Stimulated activated CD8-positive, alpha-beta memory T cell treated with anti-CD3 and anti-CD28 coated beads, Interleukin-15, amount 100 ng/mL, for 1 hour (primary cell): ENCODE results near the gene C1orf198.
A peak's percentile ranks its signal among the peaks of the same experiment; 100 is the strongest.

Experiments used
- DNase-seq: peaks from one replicate; pipeline ENCODE4 v3.0.0-alpha.2; 2020; ENCODE audit warnings: low read depth

Gene C1orf198, protein sequence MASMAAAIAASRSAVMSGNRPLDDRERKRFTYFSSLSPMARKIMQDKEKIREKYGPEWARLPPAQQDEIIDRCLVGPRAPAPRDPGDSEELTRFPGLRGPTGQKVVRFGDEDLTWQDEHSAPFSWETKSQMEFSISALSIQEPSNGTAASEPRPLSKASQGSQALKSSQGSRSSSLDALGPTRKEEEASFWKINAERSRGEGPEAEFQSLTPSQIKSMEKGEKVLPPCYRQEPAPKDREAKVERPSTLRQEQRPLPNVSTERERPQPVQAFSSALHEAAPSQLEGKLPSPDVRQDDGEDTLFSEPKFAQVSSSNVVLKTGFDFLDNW

DNA sequence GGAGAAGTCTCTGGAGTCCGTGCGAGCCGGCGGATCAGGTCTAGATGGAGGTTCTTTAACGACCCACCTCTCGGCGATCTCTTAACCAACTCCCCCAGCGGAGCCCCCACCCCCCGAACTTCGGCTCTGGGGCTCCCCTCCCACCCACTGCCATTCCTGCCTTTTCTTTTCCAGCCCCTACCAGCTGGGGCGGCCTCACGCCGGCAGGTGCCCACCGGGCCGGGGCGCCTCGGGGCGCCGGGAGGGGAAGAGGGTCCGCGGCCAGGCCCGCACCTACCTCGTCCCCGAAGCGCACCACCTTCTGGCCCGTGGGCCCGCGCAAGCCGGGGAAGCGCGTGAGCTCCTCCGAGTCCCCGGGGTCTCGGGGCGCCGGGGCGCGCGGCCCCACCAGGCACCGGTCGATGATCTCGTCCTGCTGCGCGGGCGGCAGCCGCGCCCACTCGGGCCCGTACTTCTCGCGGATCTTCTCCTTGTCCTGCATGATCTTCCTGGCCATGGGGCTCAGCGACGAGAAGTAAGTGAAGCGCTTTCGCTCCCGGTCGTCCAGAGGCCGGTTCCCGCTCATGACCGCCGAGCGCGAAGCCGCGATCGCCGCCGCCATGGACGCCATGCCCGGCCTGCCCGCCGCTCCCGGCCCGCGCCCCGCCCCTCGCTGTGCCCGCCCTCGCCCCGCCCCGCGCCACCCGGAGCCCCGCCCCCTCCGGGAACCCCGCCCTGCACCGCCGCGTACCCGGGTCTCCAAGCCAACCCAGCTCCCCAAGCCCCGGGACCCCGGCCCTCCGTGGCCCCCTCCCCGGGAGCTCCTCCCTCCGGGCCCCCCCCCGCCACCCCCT, at the start of gene C1orf198:
C1orf198 (minus strand) TSS at position 619 of the 833 bp plus-strand sequence; CDS start at position 610, 9 bp downstream.
- peak; percentile 61 for DNase-seq

DNA sequence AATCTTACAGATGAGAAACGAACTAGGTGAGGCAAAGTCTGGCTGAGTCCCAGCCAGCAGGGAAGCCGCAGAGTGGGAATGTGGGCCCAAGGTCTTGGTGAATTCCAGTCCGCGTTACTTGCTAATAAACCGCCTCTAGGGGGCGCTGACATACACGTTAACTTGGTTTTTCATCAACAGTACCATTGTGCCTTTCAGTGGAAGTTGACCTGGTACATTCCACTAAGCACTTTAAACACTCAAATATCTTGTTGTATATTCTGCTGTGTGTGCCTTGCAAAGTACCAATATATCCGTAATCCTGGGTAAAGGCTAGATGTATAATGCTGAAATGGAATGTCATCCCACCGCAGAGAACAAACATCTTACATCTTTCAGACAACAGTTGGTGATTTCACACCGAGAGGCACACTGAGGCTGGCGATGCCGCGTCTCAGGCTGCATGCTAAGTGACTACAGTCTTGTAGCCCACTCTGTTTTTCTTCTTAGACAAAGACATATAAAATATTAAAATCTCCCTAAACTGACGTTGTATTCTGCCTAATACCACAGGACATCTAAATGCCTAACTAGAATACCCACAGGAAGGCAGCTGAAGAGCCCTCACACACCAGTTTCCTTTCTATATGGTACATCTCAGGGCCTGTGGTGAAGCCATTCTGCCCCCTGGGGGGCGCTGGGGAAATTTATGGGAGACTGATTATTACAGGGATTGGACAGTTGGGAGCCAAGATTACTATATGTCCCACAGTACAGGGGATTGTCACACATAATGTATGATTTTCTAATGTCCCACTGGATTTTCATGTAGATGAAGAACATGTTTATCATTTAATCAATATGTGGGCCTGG, 49.2 kb upstream of the C1orf198 start:
- DNase-seq, result peak; percentile 68

DNA sequence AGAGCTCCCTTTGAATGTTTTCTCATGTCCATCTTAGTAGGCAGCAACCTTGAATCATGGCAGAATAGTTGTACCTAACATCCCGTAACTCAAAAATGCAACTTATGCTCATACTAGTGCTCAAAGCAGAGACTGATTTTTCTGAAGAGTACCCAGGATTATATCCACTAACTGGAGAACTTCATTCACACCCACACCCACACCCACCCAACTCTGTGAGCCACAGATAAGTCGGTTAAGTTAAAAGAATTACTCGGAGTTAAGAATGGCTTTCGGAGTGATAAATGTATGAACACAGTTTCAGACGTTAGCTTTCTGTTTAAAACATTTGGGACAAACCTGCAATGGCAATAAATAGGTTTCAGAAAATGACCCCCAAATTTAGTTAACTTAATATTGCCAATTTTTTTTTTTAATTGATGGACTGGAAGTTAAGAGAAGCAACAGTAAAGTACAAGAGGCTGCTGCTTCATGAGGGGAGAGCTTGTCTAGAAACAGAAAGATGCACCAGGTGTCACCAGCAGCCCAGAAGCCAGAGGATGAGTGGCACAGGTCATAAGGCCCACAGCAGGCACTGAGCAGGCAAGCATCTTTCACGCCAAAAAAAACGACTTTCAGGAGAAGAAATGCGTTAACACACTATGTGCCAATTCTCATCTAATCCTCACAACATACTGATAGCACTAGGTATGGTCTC, 48.4 kb upstream of the C1orf198 start:
- DNase-seq, result no peak

DNA sequence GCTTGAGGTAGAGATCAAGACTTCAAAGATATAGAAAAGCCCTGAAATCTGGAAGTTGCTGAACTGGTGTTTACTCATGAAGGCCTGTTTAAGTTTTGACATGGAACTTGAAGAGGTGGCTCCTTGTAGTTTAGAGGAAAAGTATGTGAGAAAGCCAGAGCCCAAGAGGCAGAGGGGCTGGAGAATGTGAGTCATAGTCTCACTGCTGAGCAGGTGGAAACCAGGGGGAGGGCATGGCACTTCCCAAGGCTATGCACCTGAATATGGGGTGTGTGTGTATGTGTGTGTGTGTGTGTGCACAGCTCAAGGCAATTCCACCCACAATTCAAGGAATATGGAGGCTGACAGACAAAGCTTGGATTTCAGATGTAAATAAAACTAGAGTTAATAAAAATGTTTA, 46.8 kb upstream of the C1orf198 start:
- DNase-seq, result no peak

DNA sequence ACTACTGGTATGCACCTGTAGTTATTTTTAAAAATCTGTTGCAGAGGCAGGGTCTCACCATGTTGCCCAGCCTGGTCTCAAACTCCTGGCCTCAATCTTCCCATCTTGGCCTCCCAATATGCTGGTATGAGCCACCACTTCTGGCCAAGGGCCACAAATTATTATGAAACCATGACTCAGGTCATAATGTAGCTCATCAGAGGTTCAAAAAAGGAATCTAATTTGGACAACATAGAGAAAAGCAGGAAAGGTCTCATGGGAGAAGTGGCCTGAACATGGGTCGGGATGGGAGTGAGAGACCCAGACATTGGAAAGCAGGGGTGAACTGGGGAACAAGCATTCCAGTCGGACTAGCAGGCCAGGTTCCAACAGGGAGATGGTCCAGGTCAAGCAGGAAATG, 45.2 kb upstream of the C1orf198 start:
- DNase-seq, result no peak

DNA sequence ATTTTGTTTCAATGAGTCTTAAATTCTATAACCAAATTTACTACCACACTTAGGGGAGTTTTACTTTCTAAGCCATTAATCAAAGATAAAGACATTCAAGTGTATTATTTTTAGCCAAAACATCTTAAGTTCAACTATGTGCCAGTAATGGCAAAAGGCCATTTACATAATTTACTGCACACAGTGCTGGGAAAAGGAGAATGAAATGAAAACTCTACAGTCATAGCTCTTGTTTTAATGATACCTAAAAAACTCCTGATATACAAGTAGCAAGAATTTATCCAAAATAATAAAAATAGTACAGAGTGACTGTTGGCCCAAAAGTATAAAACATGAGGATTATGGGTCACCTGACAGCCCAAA, 42.4 kb upstream of the C1orf198 start:
- no peak for DNase-seq

DNA sequence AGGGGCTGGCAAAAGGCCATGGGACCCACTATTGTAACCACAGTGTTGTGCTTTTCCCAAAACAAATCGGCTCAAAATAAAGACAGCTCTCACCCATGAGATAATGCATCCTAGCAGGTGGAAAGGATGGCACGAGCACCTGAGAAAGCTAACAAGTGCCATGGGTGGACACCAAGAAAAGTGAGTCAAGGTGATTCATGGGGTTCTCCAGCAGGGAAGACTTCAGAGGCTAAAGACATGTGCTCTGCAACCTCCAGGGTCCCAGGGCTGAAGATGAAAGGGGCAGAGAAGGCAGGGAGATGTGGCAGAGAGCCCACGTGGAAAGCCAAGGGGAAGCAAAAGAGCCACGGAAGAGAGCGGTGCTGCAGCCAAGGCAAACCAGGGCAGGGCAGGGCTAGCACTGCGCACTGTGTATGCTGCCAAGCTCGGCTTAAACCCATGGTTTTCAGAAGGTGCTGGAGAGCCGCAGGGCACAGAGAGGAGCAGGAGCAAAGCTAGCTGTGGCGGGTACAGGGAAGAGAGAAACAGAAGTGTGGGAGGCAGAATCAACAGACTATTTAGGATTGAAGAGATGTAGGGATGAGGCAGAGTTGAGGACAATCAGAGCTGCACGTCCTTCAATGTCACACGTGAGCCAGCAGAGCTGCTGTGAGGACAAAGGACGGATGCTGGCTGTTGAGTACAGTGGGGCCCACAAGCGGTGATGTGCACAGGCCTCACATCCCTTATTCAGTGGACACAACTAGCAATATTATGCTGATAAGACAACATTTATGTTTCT, 41.8 kb upstream of the C1orf198 start:
- no peak for DNase-seq

DNA sequence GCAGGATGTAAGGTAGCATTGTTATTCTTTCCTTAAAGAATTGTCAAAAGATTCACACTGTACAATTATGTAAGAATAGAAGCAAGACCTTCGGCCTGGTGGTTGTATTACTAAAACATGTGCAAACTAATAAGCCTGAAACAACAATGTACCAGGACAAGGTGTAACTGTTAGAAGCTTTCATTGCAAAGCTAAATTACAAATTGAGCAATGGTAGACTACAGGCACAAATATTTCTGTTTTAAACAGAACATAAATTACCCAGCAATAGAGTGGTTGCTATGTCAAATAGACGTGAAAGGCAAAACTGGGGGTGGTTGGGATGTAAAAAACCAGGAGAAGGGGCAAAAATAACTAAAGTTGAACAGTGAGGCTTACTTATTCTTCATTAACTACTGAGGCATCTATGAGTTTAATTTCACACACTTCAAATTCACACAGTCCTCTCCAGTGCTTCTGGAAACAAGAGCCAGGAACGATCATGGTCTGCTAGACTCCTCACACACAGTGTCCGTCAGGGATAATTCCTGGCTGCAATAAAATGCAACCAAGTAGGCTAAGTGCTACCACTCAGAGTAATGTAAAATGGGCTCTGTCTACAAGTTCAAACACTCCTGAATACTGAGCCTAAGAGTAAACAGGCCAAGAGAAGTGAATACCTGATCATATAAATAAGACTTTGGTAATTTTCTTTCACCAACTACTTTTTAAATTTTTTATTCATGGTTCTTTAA, 39.3 kb upstream of the C1orf198 start:
- no peak for DNase-seq

DNA sequence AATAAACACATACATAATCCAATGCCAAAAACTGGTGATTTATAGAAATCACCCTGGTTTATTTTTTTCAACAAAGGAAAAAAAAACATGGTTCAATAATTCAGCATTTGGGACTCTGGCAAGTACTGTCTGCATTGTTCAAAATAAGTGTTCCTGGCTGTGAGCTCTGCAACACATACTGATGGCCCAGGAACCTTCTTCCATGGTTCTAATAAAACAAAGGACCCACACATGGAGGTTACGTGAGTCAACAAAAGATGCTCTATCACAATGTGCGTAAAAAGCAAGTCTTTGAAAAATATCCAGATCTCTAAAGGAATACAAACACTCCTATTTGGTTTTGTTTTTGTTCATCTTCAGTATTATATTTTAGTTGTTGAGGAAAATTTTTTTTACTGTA, 37.9 kb upstream of the C1orf198 start:
- DNase-seq, result no peak

DNA sequence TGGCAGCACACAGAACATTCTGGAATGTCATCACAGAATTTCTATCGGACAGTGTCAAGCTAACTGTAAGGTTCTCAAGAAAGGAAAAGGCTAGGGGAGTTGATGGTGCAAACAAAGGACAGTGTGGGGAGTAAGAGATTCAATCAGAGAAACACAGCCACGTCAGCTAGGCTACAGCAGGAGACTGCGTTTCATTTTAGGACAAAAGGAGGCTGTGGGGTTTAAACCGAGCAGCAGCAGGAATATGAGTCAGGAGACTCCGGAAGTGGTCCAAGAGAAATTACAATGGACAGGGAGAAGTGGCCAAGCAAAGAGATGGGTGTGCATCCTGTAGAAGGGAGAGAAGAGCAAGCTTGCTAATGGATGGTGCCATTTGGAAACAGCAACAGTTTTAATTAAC, 37.4 kb upstream of the C1orf198 start:
- DNase-seq, result no peak

DNA sequence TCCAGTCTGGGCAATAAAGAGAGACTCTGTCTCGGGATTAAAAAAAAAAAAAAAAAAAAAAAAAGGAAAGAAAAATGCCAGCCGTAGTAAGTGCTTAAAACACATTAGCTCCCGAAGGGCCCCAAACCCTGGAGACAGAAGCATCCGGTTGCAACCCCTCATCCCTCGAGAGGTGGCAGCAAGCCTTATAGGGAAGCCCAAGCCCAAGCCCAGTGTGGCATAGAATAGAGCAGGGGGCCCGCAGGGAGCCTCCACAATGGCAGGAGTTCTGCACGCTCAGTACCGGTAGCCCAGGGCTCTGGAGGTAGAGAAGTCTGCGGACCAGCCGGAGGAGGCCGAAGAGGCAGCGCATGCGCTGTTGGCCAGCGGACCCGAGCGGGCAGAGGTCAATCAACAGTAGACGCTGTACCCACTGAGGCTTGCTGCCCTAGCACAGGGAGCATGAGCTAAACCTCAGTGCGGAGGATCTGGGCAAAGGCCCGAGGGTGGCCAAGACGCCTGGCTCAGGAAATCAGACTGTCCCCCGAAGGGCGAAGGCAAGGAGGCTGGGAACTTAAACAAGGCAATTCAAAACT, 34.1 kb upstream of the C1orf198 start:
- no peak for DNase-seq

DNA sequence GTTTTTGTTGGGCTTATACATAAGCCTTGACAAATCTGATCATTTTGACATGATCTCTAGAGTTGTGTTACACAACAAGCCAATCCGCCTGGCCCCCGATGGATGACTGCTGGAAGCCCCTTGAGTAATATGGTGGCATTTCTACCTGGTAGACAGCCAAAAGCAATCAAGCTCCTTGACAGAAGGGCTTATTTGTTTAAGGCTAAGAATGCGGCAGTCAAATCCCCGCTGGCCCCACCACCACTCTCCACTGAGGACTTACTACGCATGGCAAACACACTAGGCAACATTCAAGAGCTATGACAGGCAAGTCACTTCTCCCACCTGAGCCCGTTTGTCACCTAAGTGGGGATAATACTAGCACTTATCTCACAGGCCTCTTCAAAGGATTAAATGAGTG, 33.4 kb upstream of the C1orf198 start:
- DNase-seq, result no peak

DNA sequence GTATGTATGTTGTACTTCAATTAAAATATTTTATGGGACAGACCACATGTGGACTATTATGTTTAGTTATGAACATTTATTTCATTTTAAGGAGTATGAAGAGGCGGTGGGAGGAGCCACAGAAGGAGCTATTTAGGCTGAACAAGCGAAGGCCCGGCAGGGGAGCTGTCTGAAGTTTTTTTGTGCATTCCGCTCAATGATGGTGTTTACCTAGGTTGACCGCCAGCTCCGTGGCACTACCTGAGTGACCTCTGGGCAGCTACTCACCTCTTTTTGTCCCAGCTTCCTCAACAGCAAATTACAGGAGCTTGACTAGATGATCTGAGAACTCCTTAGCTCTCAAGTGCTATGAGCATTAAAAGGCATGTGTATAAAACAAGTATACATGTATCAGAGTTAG, 32.7 kb upstream of the C1orf198 start:
- DNase-seq, result no peak

DNA sequence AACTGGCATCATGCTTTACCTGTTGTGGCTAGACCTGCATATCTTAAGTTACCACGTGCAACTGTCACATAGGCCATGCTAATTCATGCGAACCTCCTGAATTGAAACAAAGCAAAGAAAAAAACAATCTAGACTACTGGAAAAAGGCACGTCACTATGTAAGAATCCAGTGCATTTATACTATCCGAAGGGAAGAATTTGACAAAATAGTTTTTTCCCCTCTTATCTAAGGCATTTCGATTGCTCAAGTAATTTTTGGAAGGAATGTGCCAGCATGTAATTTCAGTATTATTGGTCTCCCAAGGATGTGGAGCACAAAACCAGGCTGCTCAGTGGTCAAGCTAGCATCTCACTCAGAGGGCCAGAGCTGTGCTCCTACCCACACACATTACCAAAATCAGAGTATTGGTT, 31.5 kb upstream of the C1orf198 start:
- no peak for DNase-seq

DNA sequence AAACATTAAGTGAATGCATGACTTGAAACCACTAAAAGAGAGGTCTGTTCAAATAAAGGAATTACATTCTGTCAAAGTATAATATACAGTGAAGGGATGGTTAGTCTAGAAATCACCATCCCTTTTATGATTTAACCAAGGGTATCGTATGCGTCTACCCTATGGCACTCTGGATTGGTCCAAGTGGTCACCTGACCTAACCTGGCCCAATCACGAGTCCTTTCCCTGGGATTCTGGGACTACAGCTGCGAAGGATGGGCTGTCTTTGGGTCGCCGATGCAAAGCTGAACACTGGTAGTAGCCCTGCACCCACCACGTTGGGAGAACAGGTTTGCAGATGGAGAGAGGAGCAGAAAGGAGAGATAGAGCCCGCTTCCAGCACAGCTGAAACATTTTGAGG, 30.4 kb upstream of the C1orf198 start:
- no peak for DNase-seq

DNA sequence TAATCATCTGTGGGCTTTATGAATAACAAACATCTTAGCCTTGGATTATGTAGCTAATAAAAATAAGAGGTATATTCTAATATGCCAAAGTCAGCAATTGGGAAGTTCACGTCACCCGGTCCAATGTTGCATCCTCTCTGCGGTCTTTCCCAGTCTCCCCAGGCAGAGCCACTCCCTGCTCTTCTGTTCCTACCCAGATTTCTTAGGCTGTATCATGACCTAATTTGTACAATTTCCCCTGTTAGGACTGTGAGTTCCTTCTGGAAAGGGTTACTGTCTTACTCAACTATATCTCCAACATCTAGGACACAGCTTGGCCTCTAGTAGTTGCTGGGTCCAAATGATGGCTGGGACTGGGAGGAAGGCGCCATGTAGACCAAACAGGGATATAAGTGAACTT, 29.8 kb upstream of the C1orf198 start:
- DNase-seq, result no peak

DNA sequence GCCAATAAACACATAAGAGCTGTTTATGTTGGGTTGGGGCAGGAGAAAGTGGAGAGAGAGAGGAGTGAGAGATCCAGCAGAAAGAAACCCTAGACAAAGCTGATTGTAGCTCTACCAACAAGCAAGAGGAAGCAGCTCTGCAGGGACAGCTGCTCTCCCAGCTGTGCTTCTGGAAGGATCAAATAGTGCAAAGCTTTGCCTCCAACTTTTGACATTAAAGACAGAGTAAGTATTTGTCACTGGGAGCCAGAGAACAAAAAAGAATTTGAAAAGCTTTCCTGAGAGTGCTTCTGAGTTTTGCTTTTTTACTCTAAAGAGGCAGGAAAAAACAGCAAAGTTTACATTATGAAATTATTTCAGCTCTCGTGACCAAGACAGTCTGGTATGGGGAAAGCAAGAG, 28.5 kb upstream of the C1orf198 start:
- no peak for DNase-seq

DNA sequence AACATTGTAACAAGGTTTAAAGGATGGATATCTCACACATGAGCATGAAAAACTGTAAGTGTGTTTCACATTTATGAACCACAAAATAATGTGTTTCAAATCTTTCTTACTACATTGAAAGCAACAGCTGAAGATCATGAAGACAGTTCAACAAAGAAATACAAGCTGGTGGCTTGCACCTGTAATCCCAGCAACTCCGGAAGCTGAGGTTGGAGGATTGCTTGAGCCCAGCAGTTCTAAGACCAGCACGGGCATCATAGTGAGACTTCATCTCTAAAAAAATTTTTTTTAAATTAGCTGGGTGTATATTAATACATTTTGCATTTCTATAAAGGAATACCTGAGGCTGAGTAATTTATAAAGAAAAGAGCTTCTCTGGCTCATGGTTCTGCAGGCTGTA, 27.1 kb upstream of the C1orf198 start:
- DNase-seq, result no peak

DNA sequence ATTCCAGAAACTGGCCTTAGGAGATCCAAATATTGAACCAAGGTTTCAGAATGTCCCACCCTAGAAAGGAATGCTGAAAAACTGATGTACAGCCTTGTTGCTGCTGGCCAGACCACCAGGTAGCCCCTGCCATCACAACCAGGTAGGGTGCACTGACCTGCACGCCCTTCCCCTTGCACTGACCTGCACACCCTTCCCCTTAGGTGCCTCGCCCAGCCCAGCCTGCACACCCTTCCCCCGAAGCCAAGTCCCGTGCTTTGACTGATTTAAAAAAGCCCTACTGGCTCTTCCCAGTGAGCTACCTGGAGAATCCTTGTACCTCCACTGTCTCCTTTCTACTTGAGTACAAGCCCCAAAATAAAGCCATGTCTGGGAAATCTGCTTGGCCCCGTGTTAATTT, 26.3 kb upstream of the C1orf198 start:
- no peak for DNase-seq

DNA sequence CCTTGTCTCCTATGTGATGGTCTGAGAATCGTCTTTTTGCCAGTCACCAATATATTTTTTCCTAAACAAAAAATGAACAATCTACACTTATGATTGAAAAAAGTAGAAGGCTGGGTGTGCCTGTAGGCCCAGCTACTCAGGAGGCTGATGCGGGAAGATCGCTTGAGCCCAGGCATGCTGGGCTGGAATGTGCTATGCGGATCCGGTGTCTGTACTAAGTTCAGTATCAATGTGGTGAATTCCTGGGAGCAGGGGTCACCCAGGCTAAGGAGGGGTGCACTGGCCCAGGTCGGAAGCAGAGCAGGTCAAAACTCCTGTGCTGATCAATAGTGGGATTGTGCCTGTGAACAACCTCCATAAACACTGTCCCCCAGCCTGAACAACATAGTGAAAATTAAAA, 25.7 kb upstream of the C1orf198 start:
- no peak for DNase-seq
